SJSA1 (cell line): ENCODE results near the gene RALGPS1. TPM values are rescaled to one million over a fixed set of nuclear protein-coding genes. Genes with fewer than 3 reads are reported as not detected.

Experiments used
- DNase-seq, 2 experiments: peaks; one replicate each; pipeline ENCODE4 v3.0.0-alpha.2; 2015 to 2020; ENCODE audit warnings: low spot score in 2 of 2, low read depth in 1 of 2
- H3K27ac ChIP-seq: fragments of 250-450 bp; sonication (Bioruptor Pico); 2 replicates; pipeline ENCODE4 v1.5.1; 2020; ENCODE audit warnings: mild to moderate bottlenecking, moderate library complexity
- H3K27me3 ChIP-seq: fragments of 250-450 bp; sonication (Bioruptor Pico); replicated peaks from 2 replicates; pipeline ENCODE4 v1.5.1; 2020; ENCODE audit warnings: mild to moderate bottlenecking, moderate library complexity
- H3K36me3 ChIP-seq: fragments of 250-450 bp; sonication (Bioruptor Pico); 2 replicates; pipeline ENCODE4 v1.5.1; 2020; ENCODE audit warnings: mild to moderate bottlenecking
- H3K4me1 ChIP-seq: fragments of 250-450 bp; sonication (Bioruptor Pico); replicated peaks from 2 replicates; pipeline ENCODE4 v1.6.1; 2021; ENCODE audit warnings: mild to moderate bottlenecking
- H3K4me3 ChIP-seq: fragments of 250-450 bp; sonication (Bioruptor Pico); 2 replicates; pipeline ENCODE4 v1.5.1; 2020; ENCODE audit warnings: mild to moderate bottlenecking
- H3K9me3 ChIP-seq: fragments of 250-450 bp; sonication (Bioruptor Pico); replicated peaks from 2 replicates; pipeline ENCODE4 v1.5.1; 2020; ENCODE audit warnings: mild to moderate bottlenecking
- total RNA-seq: library from RNA; depleted of rRNA; stranded (reverse); fragments of >200 nt; shearing (Covaris generic); gene quantifications from 2 replicates; pipeline ENCODE4 v1.2.3, GENCODE V29; 2014

Gene RALGPS1
- total RNA-seq, 1 experiment from 2014 or later: 2.4 TPM

DNA sequence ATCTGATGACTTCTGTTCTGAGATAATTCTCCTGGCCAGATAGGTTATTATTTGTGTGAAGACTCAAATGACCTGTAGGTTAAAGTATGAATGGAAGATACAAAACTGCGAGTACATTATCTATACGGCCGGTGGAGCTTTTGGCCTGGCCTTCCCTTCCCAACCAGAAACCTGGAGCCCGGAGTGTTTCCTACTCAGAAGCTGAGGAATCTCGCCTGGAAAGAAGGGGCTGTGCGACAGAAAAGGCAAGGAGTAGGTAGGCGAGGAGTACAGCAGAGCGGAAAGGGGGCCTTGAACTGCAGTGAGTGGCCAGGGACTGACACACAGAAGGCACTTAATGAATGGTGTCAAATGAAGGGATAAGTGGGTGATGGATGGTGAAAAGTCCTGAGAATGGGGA is 173.3 kb downstream of the RALGPS1 start:
- no peak overlapping the region for H3K27ac ChIP-seq
- no peak overlapping the region for H3K4me3 ChIP-seq
- H3K4me1 ChIP-seq: no peaks in the 10 kb centered on the region
- no peaks in the 10 kb centered on the region for H3K9me3 ChIP-seq
- H3K27me3 ChIP-seq: no peaks in the 10 kb centered on the region
- H3K36me3 ChIP-seq: no peaks in the 10 kb centered on the region
- no peak for DNase-seq

DNA sequence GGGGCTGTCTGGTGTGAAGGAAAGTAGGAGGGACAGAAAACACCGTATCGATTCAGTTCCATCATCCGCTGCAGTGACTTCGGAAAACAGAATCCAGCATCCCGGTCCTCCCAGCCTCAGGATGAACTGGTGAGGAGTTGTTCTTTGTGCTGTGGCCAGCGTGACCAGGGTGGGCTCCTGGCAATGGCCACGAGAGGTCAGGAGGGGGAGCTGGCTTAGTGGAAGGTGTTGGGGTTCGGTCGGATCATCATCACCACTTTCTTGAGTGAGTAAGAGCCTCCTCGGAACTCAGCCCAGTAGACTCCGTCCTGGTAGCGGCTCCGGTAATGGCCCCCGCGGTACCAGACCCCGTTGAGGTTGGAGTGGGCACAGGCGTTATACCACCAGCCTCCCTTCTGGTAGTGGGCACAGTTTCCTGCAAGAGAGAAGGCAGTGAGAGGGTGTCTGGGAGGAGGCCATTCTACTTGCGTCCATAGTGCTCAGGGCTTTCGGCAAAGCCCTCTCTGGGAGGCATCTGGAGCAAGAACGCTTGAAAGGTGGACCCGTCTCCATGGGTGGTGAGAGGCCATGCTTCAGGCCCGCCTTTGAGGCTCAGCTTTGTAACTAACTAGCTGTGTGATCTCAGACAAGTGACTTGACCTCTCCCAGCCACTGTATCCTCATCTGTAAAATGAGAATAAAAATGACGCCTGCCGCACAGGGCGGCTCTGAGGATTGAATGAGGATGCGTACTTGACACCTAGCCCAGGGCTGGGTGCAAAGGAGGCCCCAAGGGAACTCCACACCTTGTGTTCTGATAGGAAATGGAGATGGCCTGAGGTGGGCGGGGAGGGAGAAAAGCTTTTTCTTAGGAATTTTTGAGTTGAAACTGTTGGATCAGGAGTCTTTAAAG is 174.4 kb downstream of the RALGPS1 start:
- no peak overlapping the region for H3K4me3 ChIP-seq
- no peaks in the 10 kb centered on the region for H3K4me1 ChIP-seq
- H3K27ac ChIP-seq: no peak overlapping the region
- no peak for DNase-seq
- H3K9me3 ChIP-seq: no peaks in the 10 kb centered on the region
- H3K36me3 ChIP-seq: no peaks in the 10 kb centered on the region
- no peaks in the 10 kb centered on the region for H3K27me3 ChIP-seq

DNA sequence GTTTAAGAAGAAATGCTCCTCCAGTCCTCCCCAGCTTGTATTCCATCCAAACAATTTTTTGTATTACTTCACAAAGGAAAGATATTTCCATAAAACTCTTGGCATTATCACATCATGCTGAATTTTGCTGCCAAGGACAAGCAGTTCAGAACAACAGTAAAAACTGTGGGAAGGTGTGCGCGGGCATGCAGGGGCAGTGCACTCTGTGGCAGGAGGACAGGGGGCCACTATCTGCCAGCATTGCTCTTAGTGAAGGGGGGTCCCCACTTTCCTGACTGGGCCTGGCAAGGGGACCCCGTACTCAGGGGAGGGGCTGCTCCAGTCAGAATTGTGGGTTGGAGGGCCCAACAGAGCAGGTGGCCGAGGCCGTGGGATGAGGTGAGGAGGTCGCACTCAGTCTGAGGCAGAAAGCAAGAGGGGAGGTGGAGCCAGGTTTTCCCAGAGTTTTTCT is 175.1 kb downstream of the RALGPS1 start:
- H3K9me3 ChIP-seq: no peaks in the 10 kb centered on the region
- H3K36me3 ChIP-seq: no peaks in the 10 kb centered on the region
- DNase-seq: no peak
- H3K27ac ChIP-seq: no peak overlapping the region
- H3K4me1 ChIP-seq: no peaks in the 10 kb centered on the region
- H3K4me3 ChIP-seq: no peak overlapping the region
- H3K27me3 ChIP-seq: no peaks in the 10 kb centered on the region

DNA sequence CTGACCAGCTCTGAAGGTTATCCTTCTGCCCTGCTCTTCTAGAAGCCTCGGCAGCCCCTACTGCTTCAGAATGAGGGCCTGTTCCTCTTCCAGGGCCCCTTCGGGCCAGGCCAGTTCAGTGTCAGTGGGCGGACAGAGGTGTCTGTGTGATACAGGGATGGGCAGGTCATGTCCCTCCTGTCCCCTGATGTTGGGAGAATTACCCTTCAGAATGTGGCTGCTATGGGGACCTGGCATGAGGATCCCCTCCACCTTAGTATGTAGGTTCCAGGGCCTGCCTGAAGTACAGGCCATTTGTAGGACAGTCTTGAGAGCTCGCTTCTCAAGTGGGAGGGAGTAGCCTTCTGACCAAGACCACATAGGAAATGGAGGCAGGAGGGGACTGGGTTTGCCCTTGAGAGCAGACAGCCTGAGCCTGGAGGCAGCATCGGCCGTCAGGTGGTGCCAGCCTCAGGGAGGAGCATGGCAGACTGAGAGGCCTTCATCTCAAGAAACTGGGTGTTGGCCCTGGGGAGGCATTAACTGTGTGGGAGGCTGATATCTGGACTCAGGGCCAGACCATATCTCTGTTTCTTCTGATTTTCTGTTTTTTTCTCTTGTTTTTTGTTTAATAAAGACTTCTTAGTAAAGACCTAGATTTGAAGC is 175.9 kb downstream of the RALGPS1 start:
- no peaks in the 10 kb centered on the region for H3K36me3 ChIP-seq
- H3K4me3 ChIP-seq: no peak overlapping the region
- H3K27ac ChIP-seq: no peak overlapping the region
- no peaks in the 10 kb centered on the region for H3K27me3 ChIP-seq
- DNase-seq: no peak
- H3K9me3 ChIP-seq: no peaks in the 10 kb centered on the region
- H3K4me1 ChIP-seq: 0 out of 2 replicates have a peak, but pooled peaks cover under 1% of the 10 kb centered on the region

DNA sequence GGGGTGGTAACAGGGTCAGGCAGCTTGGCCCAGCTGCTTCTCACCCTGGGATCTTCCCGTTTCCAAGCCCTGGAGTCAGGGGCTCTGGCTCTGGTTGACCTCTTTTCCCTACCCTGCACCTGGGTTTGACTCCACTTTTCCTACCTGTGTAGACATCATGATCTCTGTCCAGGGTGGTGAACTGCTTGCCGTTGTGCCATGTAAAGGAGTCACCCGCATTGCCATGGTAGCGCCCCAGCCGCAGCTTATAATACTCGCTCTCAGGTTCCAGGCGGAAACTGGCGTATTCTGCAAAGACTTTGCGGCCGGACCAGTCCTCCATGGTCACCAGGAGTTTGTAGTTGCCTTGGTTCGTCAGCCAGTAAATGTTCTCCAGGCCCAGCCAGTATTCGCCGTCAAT is 176.9 kb downstream of the RALGPS1 start:
- Histone ChIP-seq H3K27me3 (no peaks in the 10 kb centered on the region), H3K4me3 (no peak overlapping the region), H3K9me3 (no peaks in the 10 kb centered on the region), H3K4me1 (0 out of 2 replicates have a peak, but pooled peaks cover 2% of the 10 kb centered on the region), H3K27ac (no peak overlapping the region), H3K36me3 (no peaks in the 10 kb centered on the region)
- DNase-seq: no peak

DNA sequence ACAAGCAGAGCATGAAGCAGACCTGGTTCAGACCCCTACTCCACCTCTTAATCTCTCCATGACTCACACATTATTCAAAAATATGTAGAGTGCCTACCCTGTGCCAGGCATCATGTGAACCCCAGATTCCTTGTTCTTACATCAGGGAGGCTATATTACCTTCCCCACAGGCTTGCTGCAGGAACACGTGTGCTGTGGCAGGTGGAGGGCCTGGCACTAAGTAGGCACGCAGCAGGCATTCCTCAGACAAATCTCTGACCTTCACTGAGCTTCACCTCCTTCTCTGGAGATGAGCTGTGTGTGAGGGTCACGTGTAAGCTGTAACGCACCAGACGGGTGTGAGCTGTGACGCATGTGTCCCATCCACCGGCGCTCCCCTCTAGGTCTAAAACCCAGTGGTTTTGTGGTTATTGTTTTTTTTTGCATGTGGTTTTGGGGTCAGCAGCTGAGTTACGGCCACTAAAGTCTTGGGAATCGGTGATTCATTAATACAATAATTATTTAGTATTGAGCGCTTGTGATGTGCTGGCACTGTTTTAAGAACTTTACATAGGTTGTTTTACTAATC is 177.5 kb downstream of the RALGPS1 start:
- Histone ChIP-seq H3K27me3 (no peaks in the 10 kb centered on the region), H3K36me3 (no peaks in the 10 kb centered on the region), H3K4me1 (0 out of 2 replicates have a peak, but pooled peaks cover 2% of the 10 kb centered on the region), H3K27ac (no peak overlapping the region), H3K4me3 (no peak overlapping the region), H3K9me3 (no peaks in the 10 kb centered on the region)
- no peak for DNase-seq

DNA sequence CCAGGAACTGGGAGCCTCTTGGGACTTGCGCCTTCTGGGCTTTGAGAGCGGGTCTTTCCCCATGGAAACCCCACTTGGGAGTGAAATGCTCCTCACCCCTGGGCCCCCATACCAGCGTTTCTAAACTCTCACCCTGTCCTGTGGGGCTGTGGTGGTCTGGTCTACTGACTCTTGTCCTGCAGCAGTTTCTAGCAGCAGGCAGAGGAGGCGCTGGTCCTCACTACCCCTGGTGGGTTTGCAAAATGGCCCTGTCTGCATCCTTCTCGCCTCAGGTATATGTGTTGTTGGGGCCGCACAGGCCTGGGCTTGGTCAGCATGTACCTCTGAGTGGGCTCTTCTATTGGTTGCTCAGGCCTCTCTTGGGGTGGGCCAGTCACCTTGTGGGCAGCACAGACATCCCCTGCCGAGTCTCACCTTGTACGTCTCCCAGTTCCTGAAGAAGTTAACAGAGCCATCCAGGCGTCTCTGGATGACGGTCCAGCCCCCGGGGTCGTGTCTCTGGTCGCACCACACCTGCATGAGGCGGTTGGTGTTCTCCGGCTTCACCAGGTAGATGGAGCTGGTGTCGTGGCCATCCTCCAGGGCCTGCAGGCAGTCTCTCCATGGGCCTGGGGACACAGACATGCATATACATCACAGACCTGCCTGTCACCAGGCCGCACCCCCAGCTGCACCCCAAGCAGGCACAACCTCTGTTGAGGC is 178.9 kb downstream of the RALGPS1 start:
- Histone ChIP-seq H3K27me3 (no peaks in the 10 kb centered on the region), H3K36me3 (no peaks in the 10 kb centered on the region), H3K27ac (no peak overlapping the region), H3K9me3 (no peaks in the 10 kb centered on the region), H3K4me3 (no peak overlapping the region), H3K4me1 (0 out of 2 replicates have a peak, but pooled peaks cover 2% of the 10 kb centered on the region)
- no peak for DNase-seq

DNA sequence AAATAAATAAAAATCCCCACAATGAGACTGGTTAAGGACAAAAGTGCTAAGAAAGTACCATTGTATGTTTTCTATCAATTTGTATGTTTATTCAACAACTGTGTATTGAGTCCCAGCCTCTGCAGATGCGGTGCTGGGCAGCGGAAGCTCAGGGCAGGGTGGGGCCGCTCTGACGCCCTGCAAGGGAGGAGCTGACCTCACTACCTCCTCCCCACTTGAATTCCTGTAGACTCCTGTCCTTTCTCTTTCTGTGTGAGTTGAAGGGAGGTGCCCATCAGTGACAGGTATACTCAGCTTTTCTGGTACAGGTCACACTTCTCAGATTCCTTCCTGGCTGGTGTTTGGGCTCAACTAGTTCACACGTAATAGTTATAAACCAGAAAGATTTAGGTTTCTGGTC is 180.8 kb downstream of the RALGPS1 start:
- Histone ChIP-seq H3K27me3 (no peaks in the 10 kb centered on the region), H3K4me3 (no peak overlapping the region), H3K9me3 (no peaks in the 10 kb centered on the region), H3K4me1 (0 out of 2 replicates have a peak, but pooled peaks cover 2% of the 10 kb centered on the region), H3K27ac (no peak overlapping the region), H3K36me3 (no peaks in the 10 kb centered on the region)
- DNase-seq: no peak

DNA sequence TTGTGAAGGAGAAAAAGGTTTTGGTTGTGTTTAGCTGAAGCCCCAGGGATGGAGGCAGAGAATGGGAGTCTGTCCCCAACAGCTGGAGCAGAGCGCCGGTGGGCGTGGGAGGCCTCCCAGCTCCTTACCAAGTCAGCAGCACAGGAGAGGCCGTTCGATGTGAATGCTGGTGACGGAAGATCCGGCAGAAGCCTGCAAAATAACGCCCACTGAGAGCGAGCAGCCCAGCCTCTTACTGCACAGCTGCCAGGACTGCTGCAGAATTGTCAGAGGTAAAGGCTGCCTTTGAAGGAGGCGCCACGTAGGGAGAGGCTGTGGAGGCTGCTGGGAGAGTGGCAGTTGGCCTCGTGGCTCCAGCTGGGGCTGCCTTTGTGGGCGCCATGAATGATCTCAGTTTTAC is 181.6 kb downstream of the RALGPS1 start:
- Histone ChIP-seq H3K4me3 (no peak overlapping the region), H3K4me1 (0 out of 2 replicates have a peak, but pooled peaks cover 2% of the 10 kb centered on the region), H3K27me3 (no peaks in the 10 kb centered on the region), H3K27ac (no peak overlapping the region), H3K9me3 (no peaks in the 10 kb centered on the region), H3K36me3 (no peaks in the 10 kb centered on the region)
- DNase-seq: no peak

DNA sequence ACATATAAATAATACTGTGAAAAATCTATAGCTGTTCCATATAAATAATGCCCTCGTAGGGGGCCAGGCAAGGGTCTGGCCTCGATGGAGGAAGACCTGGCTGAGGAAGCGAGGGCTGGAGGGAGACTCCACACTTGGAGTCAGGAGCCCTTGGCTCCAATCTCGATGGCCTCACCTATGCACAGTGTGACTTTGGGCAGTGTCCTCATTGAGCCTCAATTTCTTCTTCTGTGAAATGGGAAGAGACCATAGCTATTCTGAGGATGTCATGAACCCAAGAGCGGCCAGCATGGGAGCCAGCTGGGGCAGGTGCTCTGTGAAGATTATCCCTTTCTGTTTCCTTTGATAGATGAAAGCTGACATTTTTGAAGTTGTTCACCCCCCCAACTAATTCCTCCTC is 183.1 kb downstream of the RALGPS1 start:
- Histone ChIP-seq H3K36me3 (no peaks in the 10 kb centered on the region), H3K27me3 (no peaks in the 10 kb centered on the region), H3K27ac (no peak overlapping the region), H3K4me3 (no peak overlapping the region), H3K9me3 (no peaks in the 10 kb centered on the region), H3K4me1 (0 out of 2 replicates have a peak, but pooled peaks cover 2% of the 10 kb centered on the region)
- DNase-seq: no peak

DNA sequence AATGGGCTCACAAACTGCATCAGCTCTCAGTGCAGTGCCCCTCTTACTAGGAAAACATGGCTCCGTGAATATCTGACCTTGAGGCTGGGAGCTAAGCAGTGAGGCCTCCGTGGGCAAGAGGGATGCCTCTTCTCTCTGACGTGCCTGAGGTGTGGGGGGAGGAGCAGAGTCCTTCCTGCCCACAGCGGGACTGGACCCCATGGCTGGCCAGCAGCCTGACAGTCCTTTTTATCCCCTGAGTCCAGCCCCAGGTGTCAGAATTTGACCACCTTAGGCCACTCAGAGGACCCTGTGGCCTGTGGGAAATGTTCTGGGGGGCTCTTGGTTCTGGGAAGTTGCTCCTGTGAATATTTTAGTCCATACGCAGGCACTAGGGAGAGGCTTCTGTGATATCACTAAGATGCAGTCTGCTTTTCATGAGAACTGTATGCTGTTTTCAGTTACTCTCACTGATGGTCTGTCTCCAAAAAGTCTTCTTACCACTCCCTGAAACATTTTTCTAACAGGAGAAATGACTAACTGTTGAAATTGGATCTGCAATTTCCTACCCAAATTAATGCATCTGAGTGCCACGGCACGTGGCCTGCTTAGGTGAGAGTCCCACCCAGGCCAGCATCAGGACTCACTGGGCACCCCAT is 184.5 kb downstream of the RALGPS1 start:
- no peak for DNase-seq
- Histone ChIP-seq H3K27me3 (no peaks in the 10 kb centered on the region), H3K9me3 (no peaks in the 10 kb centered on the region), H3K36me3 (no peaks in the 10 kb centered on the region), H3K4me3 (no peak overlapping the region), H3K4me1 (0 out of 2 replicates have a peak, but pooled peaks cover 2% of the 10 kb centered on the region), H3K27ac (no peak overlapping the region)

DNA sequence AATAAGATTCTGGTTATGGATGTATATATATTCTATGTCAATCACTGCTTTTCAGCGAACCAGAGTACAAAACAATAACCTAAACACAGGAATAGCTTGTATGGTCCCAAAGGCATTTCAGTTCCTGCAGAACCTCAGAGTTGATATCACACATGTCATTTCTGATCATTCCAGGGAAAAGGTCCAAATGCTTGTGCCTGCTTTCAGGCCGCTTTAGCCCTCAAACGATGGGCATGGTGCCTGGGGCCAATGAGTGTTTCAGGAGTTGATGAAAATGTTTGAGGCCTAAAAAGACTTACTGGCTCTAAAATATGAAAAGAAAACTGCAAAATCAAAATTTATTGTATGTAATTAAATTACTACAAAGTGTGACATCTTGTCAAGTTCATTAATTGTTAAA is 185.1 kb downstream of the RALGPS1 start:
- DNase-seq: no peak
- no peaks in the 10 kb centered on the region for H3K27me3 ChIP-seq
- H3K36me3 ChIP-seq: no peaks in the 10 kb centered on the region
- no peaks in the 10 kb centered on the region for H3K9me3 ChIP-seq
- H3K27ac ChIP-seq: no peak overlapping the region
- no peak overlapping the region for H3K4me3 ChIP-seq
- H3K4me1 ChIP-seq: 0 out of 2 replicates have a peak, but pooled peaks cover 2% of the 10 kb centered on the region

DNA sequence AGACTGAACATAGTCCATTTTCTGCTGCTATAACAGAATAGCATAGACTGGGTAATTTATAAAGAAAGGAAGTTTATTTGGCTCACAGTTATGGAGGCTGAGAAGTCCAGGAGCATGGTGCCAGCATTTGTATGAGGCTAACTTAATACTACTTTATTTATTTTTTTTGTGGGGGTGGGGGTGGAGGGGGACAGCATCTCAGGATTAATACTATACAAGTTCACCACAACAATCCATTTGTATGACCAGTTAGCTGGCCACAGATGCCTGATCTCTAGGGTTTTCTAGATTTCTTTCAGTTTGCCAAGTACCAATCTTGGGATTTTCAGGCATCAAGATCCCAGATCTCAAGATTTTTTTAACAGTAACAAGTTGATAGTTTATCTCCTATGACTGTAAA is 187.6 kb downstream of the RALGPS1 start:
- no peak for DNase-seq

More for the DNA sequence above, 187.6 kb downstream of the RALGPS1 start:
- Histone ChIP-seq H3K27me3 (no peaks in the 10 kb centered on the region), H3K36me3 (no peaks in the 10 kb centered on the region), H3K4me1 (no peaks in the 10 kb centered on the region), H3K27ac (no peak overlapping the region), H3K9me3 (no peaks in the 10 kb centered on the region), H3K4me3 (no peak overlapping the region)
